H9 (cell line): ENCODE measurements around the gene APLN. TPM values are rescaled to one million over a fixed set of nuclear protein-coding genes. Genes with fewer than 3 reads are reported as not detected.

ENCODE experiments used
- DNase-seq: peaks from one replicate; pipeline ENCODE4 v3.0.0-alpha.2; 2017
- H2AFZ ChIP-seq: one replicate; pipeline ENCODE4 v1.6.1; 2013; ENCODE audit warnings: mild to moderate bottlenecking, low read length, control low read depth, moderate library complexity
- H2AK5ac ChIP-seq: 2 replicates; pipeline ENCODE4 v1.6.1; 2013; ENCODE audit warnings: low read length, control low read depth, mixed read lengths; ENCODE audit not compliant: insufficient read length
- H2BK120ac ChIP-seq: one replicate; pipeline ENCODE4 v1.6.1; 2013; ENCODE audit warnings: low read depth, mild to moderate bottlenecking, low read length, control low read depth, inconsistent platforms; ENCODE audit not compliant: poor library complexity, severe bottlenecking
- H2BK12ac ChIP-seq: 2 replicates; pipeline ENCODE4 v1.6.1; 2013; ENCODE audit warnings: low read length, control low read depth, mixed read lengths, low read depth; ENCODE audit not compliant: insufficient read length
- H2BK15ac ChIP-seq: 2 replicates; pipeline ENCODE4 v1.6.1; 2013; ENCODE audit warnings: low read depth, low read length, control low read depth
- H2BK20ac ChIP-seq: one replicate; pipeline ENCODE4 v1.6.1; 2013; ENCODE audit warnings: low read depth, mild to moderate bottlenecking, low read length, control low read depth, inconsistent platforms; ENCODE audit not compliant: poor library complexity, severe bottlenecking
- H2BK5ac ChIP-seq: 2 replicates; pipeline ENCODE4 v1.6.1; 2013; ENCODE audit warnings: low read length, control low read depth, mixed read lengths; ENCODE audit not compliant: insufficient read length
- H3K14ac ChIP-seq: 2 replicates; pipeline ENCODE4 v1.6.1; 2013; ENCODE audit warnings: low read length, control low read depth; ENCODE audit not compliant: insufficient read depth
- H3K18ac ChIP-seq: 2 replicates; pipeline ENCODE4 v1.6.1; 2013; ENCODE audit warnings: low read depth, mild to moderate bottlenecking, mixed read lengths, low read length, control low read depth; ENCODE audit not compliant: insufficient read length
- H3K23ac ChIP-seq: 2 replicates; pipeline ENCODE4 v1.6.1; 2013; ENCODE audit warnings: low read length, control low read depth, mixed read lengths, low read depth; ENCODE audit not compliant: insufficient read length
- H3K23me2 ChIP-seq: 2 replicates; pipeline ENCODE4 v1.6.1; 2013; ENCODE audit warnings: low read depth, mild to moderate bottlenecking, mixed read lengths, low read length, control low read depth; ENCODE audit not compliant: insufficient read length, poor library complexity, severe bottlenecking
- H3K27ac ChIP-seq: 2 replicates; pipeline ENCODE4 v1.5.1; 2013; ENCODE audit warnings: low read length, control low read depth, mixed read lengths, low read depth; ENCODE audit not compliant: insufficient read length
- H3K27me3 ChIP-seq: 2 replicates; pipeline ENCODE4 v1.6.1; 2013; ENCODE audit warnings: low read length, control low read depth, inconsistent platforms; ENCODE audit not compliant: insufficient read depth
- H3K4ac ChIP-seq: 2 replicates; pipeline ENCODE4 v1.6.1; 2013; ENCODE audit warnings: low read depth, mild to moderate bottlenecking, control low read depth, inconsistent platforms, low read length, moderate library complexity
- H3K4me1 ChIP-seq: 2 replicates; pipeline ENCODE4 v1.6.1; 2013; ENCODE audit warnings: low read length, control low read depth, inconsistent platforms; ENCODE audit not compliant: insufficient read depth
- H3K4me2 ChIP-seq: 2 replicates; pipeline ENCODE4 v1.6.1; 2013; ENCODE audit warnings: low read length, control low read depth, mixed read lengths; ENCODE audit not compliant: insufficient read length, insufficient read depth
- H3K56ac ChIP-seq: 2 replicates; pipeline ENCODE4 v1.6.1; 2013; ENCODE audit warnings: low read depth, mild to moderate bottlenecking, mixed read lengths, low read length, control low read depth; ENCODE audit not compliant: insufficient read length
- H3K79me1 ChIP-seq: 2 replicates; pipeline ENCODE4 v1.6.1; 2013; ENCODE audit warnings: low read depth, mild to moderate bottlenecking, moderate library complexity, low read length, control low read depth, inconsistent platforms; ENCODE audit not compliant: insufficient read depth, poor library complexity, severe bottlenecking
- H3K79me2 ChIP-seq: 2 replicates; pipeline ENCODE4 v1.6.1; 2013; ENCODE audit warnings: low read length, control low read depth, inconsistent platforms; ENCODE audit not compliant: insufficient read depth
- H3K9ac ChIP-seq: 2 replicates; pipeline ENCODE4 v1.6.1; 2013; ENCODE audit warnings: low read length, control low read depth, mixed read lengths; ENCODE audit not compliant: insufficient read length; ENCODE audit errors: extremely low read depth
- H3K9me3 ChIP-seq: one replicate; pipeline ENCODE4 v1.6.1; 2013; ENCODE audit warnings: low read depth, low read length, inconsistent platforms; ENCODE audit not compliant: control insufficient read depth
- H3T11ph ChIP-seq: one replicate; pipeline ENCODE4 v1.6.1; 2013; ENCODE audit warnings: mild to moderate bottlenecking, low read length, control low read depth, inconsistent platforms
- H4K20me1 ChIP-seq: one replicate; pipeline ENCODE4 v1.6.1; 2013; ENCODE audit not compliant: control insufficient read depth, insufficient read length, insufficient read depth
- H4K5ac ChIP-seq: 2 replicates; pipeline ENCODE4 v1.6.1; 2013; ENCODE audit warnings: low read depth, mild to moderate bottlenecking, mixed read lengths, low read length, control low read depth; ENCODE audit not compliant: insufficient read length
- H4K8ac ChIP-seq: replicated peaks from 2 replicates; pipeline ENCODE4 v1.6.1; 2013; ENCODE audit warnings: low read length, control low read depth, mixed read lengths, low read depth; ENCODE audit not compliant: insufficient read length
- H4K91ac ChIP-seq: 2 replicates; pipeline ENCODE4 v1.6.1; 2013; ENCODE audit warnings: low read depth, mild to moderate bottlenecking, moderate library complexity, mixed read lengths, low read length, control low read depth; ENCODE audit not compliant: insufficient read length
- H3K27ac Mint-ChIP-seq, 3 experiments: 2 replicates in 2 of 3; 3 replicates in 1 of 3; pipeline ENCODE4 v1.8.0; 2020 to 2021; ENCODE audit warnings: mixed read lengths in 3 of 3, mild to moderate bottlenecking in 1 of 3, moderate library complexity in 1 of 3
- H3K27me3 Mint-ChIP-seq: 2 replicates; pipeline ENCODE4 v1.8.0; 2021; ENCODE audit warnings: low read depth, mild to moderate bottlenecking, moderate library complexity, mixed read lengths
- H3K36me3 Mint-ChIP-seq, 3 experiments: 2 replicates in 2 of 3; 3 replicates in 1 of 3; pipeline ENCODE4 v1.8.0; 2020 to 2021; ENCODE audit warnings: low read depth in 3 of 3, mixed read lengths in 3 of 3; ENCODE audit not compliant: insufficient read depth in 1 of 3
- H3K4me1 Mint-ChIP-seq, 2 experiments: 2 replicates each; pipeline ENCODE4 v1.8.0; 2020; ENCODE audit warnings: mixed read lengths in 2 of 2
- H3K4me3 Mint-ChIP-seq, 2 experiments: 2 replicates in 1 of 2; 3 replicates in 1 of 2; pipeline ENCODE4 v1.8.0; 2020 to 2021; ENCODE audit warnings: mild to moderate bottlenecking in 2 of 2, mixed read lengths in 2 of 2, moderate library complexity in 1 of 2
- H3K9me3 Mint-ChIP-seq, 2 experiments: 2 replicates in 1 of 2; 3 replicates in 1 of 2; pipeline ENCODE4 v1.8.0; 2020; ENCODE audit warnings: mild to moderate bottlenecking in 2 of 2, mixed read lengths in 2 of 2, moderate library complexity in 1 of 2
- WGBS: extraction: QIAGEN DNeasy Blood & Tissue Kit; methylation state at CpG from one replicate; pipeline ENCODE4 v1.1.7; 2013; ENCODE audit warnings: missing lambda C conversion rate, low lambda C conversion rate, mixed read lengths; ENCODE audit not compliant: insufficient read length; ENCODE audit errors: extremely low coverage; 5-methylcytosine and 5-hydroxymethylcytosine counted together
- total RNA-seq: library from RNA; stranded (reverse); gene quantifications from 2 replicates; pipeline ENCODE4 v1.2.1, GENCODE V29; 2021
- TF ChIP-seq, protein P1 (sequence below): fragments of 200-600 bp; sonication (generic); conservative IDR thresholded peaks from 3 replicates; pipeline ENCODE4 v1.8.0; 2021; ENCODE audit warnings: antibody characterized with exemption, mild to moderate bottlenecking

The APLN gene
- total RNA-seq, 1 experiment from 2014 or later: 0.24 TPM

DNA sequence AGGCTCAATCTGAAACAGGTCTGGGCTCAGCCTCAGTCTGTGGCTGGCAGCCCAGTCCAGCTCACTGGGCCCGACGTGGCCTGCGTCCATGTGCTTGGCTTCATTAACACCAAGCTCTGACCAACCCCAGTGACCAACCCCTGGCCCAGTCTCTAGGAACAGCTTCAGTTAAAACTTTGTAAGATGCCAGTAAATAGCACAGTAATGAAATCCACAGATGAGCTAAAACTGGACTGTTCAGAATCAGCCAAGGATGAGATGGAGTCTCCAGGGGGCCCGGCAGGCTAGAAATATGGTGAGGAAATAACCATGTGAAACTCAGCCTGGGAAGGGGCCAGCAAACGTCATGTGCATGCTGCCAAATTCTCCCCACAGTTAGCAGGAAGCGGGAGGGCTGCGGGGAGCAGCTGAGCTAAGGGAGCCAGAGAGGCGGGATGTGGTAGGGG, 46.9 kb upstream of the APLN start:
- WGBS: no CpG with 5 or more reads among the region's 8 CpGs
- Histone ChIP-seq H3K27ac (no peak overlapping the region), H3K56ac (no peak overlapping the region), H2AFZ (no peak overlapping the region), H4K20me1 (no peaks in the 10 kb centered on the region), H3K18ac (no peak overlapping the region), H3K23ac (no peak overlapping the region), H2BK5ac (no peak overlapping the region), H3K9me3 (peaks cover 8% of the 10 kb centered on the region), H3K27me3 (no peaks in the 10 kb centered on the region; the same call in 1 of the 2 replicates), H3K4ac (no peak overlapping the region), H4K5ac (no peak overlapping the region), H2BK20ac (no peak overlapping the region), H4K8ac (no peak overlapping the region), H3K4me2 (no peak overlapping the region), H3K79me2 (no peaks in the 10 kb centered on the region), H3K14ac (no peak overlapping the region), H2BK15ac (no peak overlapping the region), H3K79me1 (no peaks in the 10 kb centered on the region), H3T11ph (no peak overlapping the region), H2BK120ac (no peak overlapping the region), H2BK12ac (no peak overlapping the region), H3K4me1 (peaks cover 9% of the 10 kb centered on the region; the same call in 1 of the 2 replicates), H3K9ac (no peak overlapping the region), H4K91ac (no peak overlapping the region), H2AK5ac (no peak overlapping the region), H3K23me2 (no peaks in the 10 kb centered on the region)
- H3K36me3 Mint-ChIP-seq: peaks cover 0 to 5% (median 0%) of the 10 kb centered on the region in 3 experiments; a peak in 1 of 7 replicates
- no peak overlapping the region for H3K27ac Mint-ChIP-seq
- DNase-seq: no peak
- TF ChIP-seq, protein P1, sequence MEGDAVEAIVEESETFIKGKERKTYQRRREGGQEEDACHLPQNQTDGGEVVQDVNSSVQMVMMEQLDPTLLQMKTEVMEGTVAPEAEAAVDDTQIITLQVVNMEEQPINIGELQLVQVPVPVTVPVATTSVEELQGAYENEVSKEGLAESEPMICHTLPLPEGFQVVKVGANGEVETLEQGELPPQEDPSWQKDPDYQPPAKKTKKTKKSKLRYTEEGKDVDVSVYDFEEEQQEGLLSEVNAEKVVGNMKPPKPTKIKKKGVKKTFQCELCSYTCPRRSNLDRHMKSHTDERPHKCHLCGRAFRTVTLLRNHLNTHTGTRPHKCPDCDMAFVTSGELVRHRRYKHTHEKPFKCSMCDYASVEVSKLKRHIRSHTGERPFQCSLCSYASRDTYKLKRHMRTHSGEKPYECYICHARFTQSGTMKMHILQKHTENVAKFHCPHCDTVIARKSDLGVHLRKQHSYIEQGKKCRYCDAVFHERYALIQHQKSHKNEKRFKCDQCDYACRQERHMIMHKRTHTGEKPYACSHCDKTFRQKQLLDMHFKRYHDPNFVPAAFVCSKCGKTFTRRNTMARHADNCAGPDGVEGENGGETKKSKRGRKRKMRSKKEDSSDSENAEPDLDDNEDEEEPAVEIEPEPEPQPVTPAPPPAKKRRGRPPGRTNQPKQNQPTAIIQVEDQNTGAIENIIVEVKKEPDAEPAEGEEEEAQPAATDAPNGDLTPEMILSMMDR: no peak
- peaks cover 0 to 62% of the 10 kb centered on the region in 2 experiments; a peak in 3 of 5 replicates for H3K9me3 Mint-ChIP-seq
- H3K4me3 Mint-ChIP-seq: no peak overlapping the region
- peaks cover 18% of the 10 kb centered on the region in 2 experiments for H3K4me1 Mint-ChIP-seq
- H3K27me3 Mint-ChIP-seq: peaks cover 30% of the 10 kb centered on the region
